SK-N-SH treated with all-trans-retinoic acid at 6 μM for 48 hours (cell line): ENCODE results near the gene MARCHF11.

Experiments
- ATAC-seq: fragments of 200-7000 bp; cut with Tn5 transposase; 3 replicates; pipeline ENCODE4 v1.9.1; 2020; ENCODE audit warnings: mild to moderate bottlenecking, moderate library complexity
- ARNTL ChIP-seq: fragments of 450-650 bp; formaldehyde crosslinking; IDR thresholded peaks from 2 replicates; pipeline ENCODE4 v1.5.0; 2020; ENCODE audit warnings: low read depth, mild to moderate bottlenecking, moderate library complexity, borderline replicate concordance
- BACH2 ChIP-seq: fragments of 250-450 bp; sonication (Bioruptor Pico); IDR thresholded peaks from 2 replicates; pipeline ENCODE4 v1.9.0; 2021; ENCODE audit warnings: mild to moderate bottlenecking, borderline replicate concordance
- CSDC2 ChIP-seq: fragments of 250-450 bp; sonication (Bioruptor Pico); IDR thresholded peaks from 2 replicates; pipeline ENCODE4 v1.5.0; 2020; ENCODE audit warnings: mild to moderate bottlenecking, moderate library complexity
- ESRRG ChIP-seq: fragments of 250-450 bp; sonication (Bioruptor Pico); IDR thresholded peaks from 2 replicates; pipeline ENCODE4 v1.6.1; 2021; ENCODE audit warnings: mild to moderate bottlenecking
- GLIS3 ChIP-seq: fragments of 250-450 bp; sonication (Bioruptor Pico); IDR thresholded peaks from 2 replicates; pipeline ENCODE4 v1.5.0; 2020; ENCODE audit warnings: mild to moderate bottlenecking, moderate library complexity
- ISL1 ChIP-seq: fragments of 250-450 bp; sonication (Bioruptor Pico); IDR thresholded peaks from 2 replicates; pipeline ENCODE4 v2.1.2; 2022; ENCODE audit warnings: mild to moderate bottlenecking, moderate library complexity
- RARB ChIP-seq: fragments of 250-450 bp; sonication (Bioruptor Pico); IDR thresholded peaks from 2 replicates; pipeline ENCODE4 v1.8.0; 2021; ENCODE audit warnings: mild to moderate bottlenecking, moderate library complexity
- SNAI2 ChIP-seq: fragments of 250-450 bp; sonication (Bioruptor Pico); IDR thresholded peaks from 2 replicates; pipeline ENCODE4 v1.5.0; 2020; ENCODE audit warnings: mild to moderate bottlenecking, moderate library complexity
- TCF4 ChIP-seq: fragments of 250-450 bp; sonication (Bioruptor Pico); IDR thresholded peaks from 2 replicates; pipeline ENCODE4 v1.8.0; 2021; ENCODE audit warnings: mild to moderate bottlenecking, moderate library complexity, borderline replicate concordance
- TOX ChIP-seq: fragments of 250-450 bp; sonication (Bioruptor Pico); IDR thresholded peaks from 2 replicates; pipeline ENCODE4 v1.8.0; 2021; ENCODE audit warnings: mild to moderate bottlenecking, moderate library complexity, borderline replicate concordance
- ZFP3 ChIP-seq: fragments of 250-450 bp; sonication (Bioruptor Pico); IDR thresholded peaks from 2 replicates; pipeline ENCODE4 v1.5.0; 2020; ENCODE audit warnings: mild to moderate bottlenecking, moderate library complexity
- ZFP30 ChIP-seq: fragments of 450-650 bp; formaldehyde crosslinking; IDR thresholded peaks from 2 replicates; pipeline ENCODE4 v1.5.0; 2022; ENCODE audit warnings: mild to moderate bottlenecking, moderate library complexity
- ZNF565 ChIP-seq: fragments of 450-650 bp; formaldehyde crosslinking; conservative IDR thresholded peaks from 2 replicates; pipeline ENCODE4 v1.5.0; 2020; ENCODE audit warnings: low read depth, mild to moderate bottlenecking, moderate library complexity
- TF ChIP-seq, protein P1 (sequence below): fragments of 250-450 bp; sonication (Bioruptor Pico); IDR thresholded peaks from 2 replicates; pipeline ENCODE4 v1.8.0; 2021; ENCODE audit warnings: low read depth, mild to moderate bottlenecking, moderate library complexity, borderline replicate concordance
- TF ChIP-seq, protein P2 (sequence below): fragments of 250-450 bp; sonication (Bioruptor Pico); IDR thresholded peaks from 2 replicates; pipeline ENCODE4 v1.5.0; 2020; ENCODE audit warnings: mild to moderate bottlenecking, moderate library complexity
- TF ChIP-seq, protein P3 (sequence below): fragments of 250-450 bp; sonication (Bioruptor Pico); IDR thresholded peaks from 2 replicates; pipeline ENCODE4 v1.5.1; 2020; ENCODE audit warnings: low read depth, mild to moderate bottlenecking, moderate library complexity
- TF ChIP-seq, protein P4 (sequence below): fragments of 250-450 bp; sonication (Bioruptor Pico); IDR thresholded peaks from 2 replicates; pipeline ENCODE4 v1.5.1; 2021; ENCODE audit warnings: mild to moderate bottlenecking, moderate library complexity

The MARCHF11 gene

DNA sequence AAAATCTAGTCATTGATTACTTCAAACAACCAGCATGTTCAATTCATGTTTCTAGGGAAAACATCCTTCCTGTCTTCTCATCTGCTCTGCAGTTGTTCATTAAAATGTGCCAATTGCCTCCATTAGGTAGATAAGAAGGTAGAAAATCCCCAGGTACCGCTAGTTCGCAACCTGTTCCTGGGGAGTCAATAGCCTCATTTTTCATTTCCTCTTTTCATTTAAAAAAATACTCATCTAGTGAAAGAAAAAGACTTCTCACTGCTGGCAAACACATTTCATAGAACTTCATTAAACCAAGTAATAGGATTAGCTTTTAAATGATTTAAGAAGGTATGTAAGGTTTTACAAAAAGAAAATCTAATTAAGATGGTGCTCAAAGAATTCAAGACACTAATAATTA lies 113.3 kb downstream of the MARCHF11 start:
- ATAC-seq: no peak
- no peak for TF ChIP-seq TOX (CRISPR knock-in tag)
- TF ChIP-seq ZFP3: no peak
- no peak for TF ChIP-seq ESRRG (CRISPR knock-in tag)
- no peak for TF ChIP-seq RARB
- TF ChIP-seq ZFP30: no peak
- TF ChIP-seq, protein P1, sequence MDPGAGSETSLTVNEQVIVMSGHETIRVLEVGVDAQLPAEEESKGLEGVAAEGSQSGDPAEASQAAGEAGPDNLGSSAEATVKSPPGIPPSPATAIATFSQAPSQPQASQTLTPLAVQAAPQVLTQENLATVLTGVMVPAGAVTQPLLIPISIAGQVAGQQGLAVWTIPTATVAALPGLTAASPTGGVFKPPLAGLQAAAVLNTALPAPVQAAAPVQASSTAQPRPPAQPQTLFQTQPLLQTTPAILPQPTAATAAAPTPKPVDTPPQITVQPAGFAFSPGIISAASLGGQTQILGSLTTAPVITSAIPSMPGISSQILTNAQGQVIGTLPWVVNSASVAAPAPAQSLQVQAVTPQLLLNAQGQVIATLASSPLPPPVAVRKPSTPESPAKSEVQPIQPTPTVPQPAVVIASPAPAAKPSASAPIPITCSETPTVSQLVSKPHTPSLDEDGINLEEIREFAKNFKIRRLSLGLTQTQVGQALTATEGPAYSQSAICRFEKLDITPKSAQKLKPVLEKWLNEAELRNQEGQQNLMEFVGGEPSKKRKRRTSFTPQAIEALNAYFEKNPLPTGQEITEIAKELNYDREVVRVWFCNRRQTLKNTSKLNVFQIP (CRISPR knock-in tag): no peak
- TF ChIP-seq, protein P2, sequence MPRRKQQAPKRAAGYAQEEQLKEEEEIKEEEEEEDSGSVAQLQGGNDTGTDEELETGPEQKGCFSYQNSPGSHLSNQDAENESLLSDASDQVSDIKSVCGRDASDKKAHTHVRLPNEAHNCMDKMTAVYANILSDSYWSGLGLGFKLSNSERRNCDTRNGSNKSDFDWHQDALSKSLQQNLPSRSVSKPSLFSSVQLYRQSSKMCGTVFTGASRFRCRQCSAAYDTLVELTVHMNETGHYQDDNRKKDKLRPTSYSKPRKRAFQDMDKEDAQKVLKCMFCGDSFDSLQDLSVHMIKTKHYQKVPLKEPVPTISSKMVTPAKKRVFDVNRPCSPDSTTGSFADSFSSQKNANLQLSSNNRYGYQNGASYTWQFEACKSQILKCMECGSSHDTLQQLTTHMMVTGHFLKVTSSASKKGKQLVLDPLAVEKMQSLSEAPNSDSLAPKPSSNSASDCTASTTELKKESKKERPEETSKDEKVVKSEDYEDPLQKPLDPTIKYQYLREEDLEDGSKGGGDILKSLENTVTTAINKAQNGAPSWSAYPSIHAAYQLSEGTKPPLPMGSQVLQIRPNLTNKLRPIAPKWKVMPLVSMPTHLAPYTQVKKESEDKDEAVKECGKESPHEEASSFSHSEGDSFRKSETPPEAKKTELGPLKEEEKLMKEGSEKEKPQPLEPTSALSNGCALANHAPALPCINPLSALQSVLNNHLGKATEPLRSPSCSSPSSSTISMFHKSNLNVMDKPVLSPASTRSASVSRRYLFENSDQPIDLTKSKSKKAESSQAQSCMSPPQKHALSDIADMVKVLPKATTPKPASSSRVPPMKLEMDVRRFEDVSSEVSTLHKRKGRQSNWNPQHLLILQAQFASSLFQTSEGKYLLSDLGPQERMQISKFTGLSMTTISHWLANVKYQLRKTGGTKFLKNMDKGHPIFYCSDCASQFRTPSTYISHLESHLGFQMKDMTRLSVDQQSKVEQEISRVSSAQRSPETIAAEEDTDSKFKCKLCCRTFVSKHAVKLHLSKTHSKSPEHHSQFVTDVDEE (CRISPR knock-in tag): no peak
- TF ChIP-seq BACH2 (CRISPR knock-in tag): no peak
- TF ChIP-seq ISL1 (CRISPR knock-in tag): no peak
- TF ChIP-seq, all 23 proteins: peak for 0

DNA sequence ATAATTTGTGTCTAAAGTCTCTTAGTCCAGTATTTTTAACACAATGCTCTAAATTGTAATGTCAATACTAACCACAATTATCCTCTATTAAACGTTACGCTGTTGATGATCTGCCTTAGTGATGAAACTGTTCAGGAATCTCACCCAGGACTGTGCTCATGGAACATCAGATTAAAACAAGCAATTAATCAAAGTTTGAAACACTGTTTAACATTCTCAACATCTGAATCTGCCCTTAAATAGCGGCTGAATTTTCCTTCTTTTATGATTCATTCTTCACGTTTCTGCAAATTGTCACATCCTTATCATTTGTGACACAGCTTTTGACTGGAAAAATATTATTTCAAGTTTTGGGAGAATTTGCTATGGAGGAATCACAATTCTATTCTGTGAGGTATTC lies 113.8 kb downstream of the MARCHF11 start:
- TF ChIP-seq, protein P3, sequence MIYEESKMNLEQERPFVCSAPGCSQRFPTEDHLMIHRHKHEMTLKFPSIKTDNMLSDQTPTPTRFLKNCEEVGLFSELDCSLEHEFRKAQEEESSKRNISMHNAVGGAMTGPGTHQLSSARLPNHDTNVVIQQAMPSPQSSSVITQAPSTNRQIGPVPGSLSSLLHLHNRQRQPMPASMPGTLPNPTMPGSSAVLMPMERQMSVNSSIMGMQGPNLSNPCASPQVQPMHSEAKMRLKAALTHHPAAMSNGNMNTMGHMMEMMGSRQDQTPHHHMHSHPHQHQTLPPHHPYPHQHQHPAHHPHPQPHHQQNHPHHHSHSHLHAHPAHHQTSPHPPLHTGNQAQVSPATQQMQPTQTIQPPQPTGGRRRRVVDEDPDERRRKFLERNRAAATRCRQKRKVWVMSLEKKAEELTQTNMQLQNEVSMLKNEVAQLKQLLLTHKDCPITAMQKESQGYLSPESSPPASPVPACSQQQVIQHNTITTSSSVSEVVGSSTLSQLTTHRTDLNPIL: peak; percentile 57; the same call in 1 of the 2 replicates
- no peak for TF ChIP-seq CSDC2 (CRISPR knock-in tag)
- peak; percentile 88 for TF ChIP-seq ISL1 (CRISPR knock-in tag)
- TF ChIP-seq, all 23 proteins: peak for 2
- no peak for ATAC-seq

DNA sequence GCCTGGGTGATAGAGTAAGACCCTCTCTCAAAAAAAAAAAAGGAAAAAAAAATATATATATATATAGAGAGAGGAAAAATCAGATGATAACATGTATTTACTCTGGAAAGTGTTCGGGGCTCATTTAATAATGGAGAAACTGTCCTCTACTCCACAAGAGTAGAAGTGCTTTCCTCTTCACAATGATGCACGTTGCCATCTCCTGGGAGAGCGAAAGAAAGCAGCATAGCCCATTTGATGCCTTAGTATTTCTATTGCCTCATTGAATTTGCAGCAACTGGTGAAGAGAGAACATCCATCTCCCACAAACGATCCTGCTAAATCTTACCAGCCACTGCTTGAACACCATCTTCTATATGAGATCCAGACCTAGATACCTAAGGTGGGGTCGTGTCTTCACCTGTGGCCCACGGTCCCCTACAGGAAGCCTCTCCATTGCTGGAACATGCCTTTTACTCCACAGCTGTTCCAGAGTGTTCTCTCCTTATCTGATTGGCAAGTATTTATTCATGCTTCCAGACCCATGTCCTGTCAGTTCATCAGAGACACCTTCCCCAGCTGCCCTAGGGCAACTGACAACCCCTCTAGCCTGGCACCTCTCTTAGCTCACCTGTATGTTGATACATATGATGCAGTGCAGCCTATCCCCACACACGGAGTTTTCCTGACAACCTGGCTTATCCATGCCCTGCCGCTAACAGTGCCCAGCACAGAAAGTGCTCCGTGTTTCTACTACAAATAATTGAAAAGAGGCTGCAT lies 115.3 kb downstream of the MARCHF11 start:
- no peak for TF ChIP-seq ESRRG (CRISPR knock-in tag)
- TF ChIP-seq ZFP3: no peak
- no peak for TF ChIP-seq ZFP30
- ATAC-seq: no peak

DNA sequence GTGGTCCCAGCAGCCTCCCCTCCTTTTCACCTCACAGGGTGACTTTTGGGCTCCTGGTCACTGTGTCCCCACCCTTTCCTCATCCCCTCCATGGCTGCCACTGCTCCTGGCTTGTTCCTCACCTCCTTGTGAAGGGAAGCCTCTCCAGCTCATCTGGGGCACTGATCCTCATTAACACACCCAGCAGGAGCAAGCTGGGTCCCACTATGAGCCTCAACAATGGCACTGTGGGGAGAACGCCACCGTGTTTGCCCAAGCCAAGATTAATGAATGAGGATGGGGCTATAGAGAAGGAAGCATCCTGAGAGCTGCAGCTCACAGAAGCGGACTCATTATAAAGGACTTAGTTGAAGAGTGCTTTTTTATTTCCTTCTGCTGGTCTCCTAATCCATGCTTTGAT lies 118.4 kb downstream of the MARCHF11 start:
- no peak for TF ChIP-seq ISL1 (CRISPR knock-in tag)
- TF ChIP-seq SNAI2 (CRISPR knock-in tag): no peak
- TF ChIP-seq ZNF565: no peak
- no peak for TF ChIP-seq RARB
- no peak for TF ChIP-seq GLIS3 (CRISPR knock-in tag)
- no peak for ATAC-seq

DNA sequence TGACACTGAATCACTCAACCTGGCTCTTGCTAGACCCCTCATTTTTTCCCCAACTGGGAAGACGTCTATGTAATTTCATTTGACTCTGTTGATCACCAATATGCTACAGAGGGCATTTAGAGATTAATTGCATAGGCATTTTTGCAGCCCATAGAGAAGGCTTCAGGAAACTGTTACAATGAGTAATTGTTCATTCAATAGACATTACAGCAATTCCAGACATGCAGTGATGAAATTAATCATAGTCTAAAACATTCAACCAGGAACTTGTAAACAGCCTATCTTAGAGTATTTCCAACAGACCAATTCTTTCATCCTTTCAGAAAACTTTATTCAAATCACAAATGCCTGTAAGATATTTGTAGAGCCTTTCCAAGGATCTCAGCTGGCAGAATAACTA lies 122.3 kb downstream of the MARCHF11 start:
- TF ChIP-seq ARNTL (CRISPR knock-in tag): no peak
- TF ChIP-seq, protein P4, sequence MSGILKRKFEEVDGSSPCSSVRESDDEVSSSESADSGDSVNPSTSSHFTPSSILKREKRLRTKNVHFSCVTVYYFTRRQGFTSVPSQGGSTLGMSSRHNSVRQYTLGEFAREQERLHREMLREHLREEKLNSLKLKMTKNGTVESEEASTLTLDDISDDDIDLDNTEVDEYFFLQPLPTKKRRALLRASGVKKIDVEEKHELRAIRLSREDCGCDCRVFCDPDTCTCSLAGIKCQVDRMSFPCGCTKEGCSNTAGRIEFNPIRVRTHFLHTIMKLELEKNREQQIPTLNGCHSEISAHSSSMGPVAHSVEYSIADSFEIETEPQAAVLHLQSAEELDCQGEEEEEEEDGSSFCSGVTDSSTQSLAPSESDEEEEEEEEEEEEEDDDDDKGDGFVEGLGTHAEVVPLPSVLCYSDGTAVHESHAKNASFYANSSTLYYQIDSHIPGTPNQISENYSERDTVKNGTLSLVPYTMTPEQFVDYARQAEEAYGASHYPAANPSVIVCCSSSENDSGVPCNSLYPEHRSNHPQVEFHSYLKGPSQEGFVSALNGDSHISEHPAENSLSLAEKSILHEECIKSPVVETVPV (CRISPR knock-in tag): no peak
- TF ChIP-seq TCF4: peak; percentile 17; the same call in 1 of the 2 replicates
- TF ChIP-seq ISL1 (CRISPR knock-in tag): peak; percentile 52
- no peak for TF ChIP-seq RARB
- ATAC-seq: no peak

DNA sequence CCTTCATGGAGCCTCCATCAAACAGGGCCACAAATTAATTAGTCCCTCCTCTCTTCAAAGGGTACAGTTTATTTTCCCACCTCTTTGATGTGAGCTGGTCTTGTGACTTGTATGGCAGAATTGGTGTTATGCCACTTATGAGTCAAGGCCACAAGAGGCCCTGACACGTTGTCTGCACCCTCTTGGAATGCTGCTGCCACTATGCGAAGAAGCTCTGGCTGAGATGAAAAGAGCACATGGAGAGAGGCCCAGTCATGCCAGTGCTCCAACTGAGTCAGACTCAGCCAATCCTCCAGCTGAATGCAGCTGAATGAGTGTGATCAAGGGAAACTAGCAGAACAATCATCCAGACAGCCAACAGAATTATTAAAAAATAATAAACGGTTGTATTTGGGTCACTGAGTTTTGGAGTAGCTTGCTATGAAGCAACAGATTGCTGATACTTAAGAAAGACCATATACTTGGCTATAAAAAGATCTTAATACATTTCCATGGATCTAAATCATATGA lies 128.3 kb downstream of the MARCHF11 start:
- TF ChIP-seq ZFP3 (no peak), RARB (no peak), ISL1 (CRISPR knock-in tag) (no peak), CSDC2 (CRISPR knock-in tag) (no peak)
- TF ChIP-seq, protein P3: no peak
- no peak for ATAC-seq
